Naive thymus-derived CD4-positive, alpha-beta T cell (primary cell): ENCODE results near the gene MBD3L3. TPM values are rescaled to one million over a fixed set of nuclear protein-coding genes. Genes with fewer than 3 reads are reported as not detected.
A peak's percentile ranks its signal among the peaks of the same experiment; 100 is the strongest.
"Not testable (repeated sequence)": the region's sequence is repeated elsewhere in the genome, so short reads cannot be mapped to it uniquely, and the experiment has no call there.

Source experiments
- ATAC-seq: fragments of 150-1000 bp; cut with Tn5 transposase; 2 replicates; pipeline ENCODE4 v1.10.0; 2021; ENCODE audit warnings: mild to moderate bottlenecking, moderate library complexity
- CTCF ChIA-PET: fragments of 350-600 bp; sonication (Branson Sonifier 250); formaldehyde crosslinking; loops from one replicate; lab custom pipeline; 2021; ENCODE audit warnings: antibody characterized with exemption; lab: Charles Lee
- POLR2A ChIA-PET: fragments of 350-600 bp; sonication (Branson Sonifier 250); formaldehyde crosslinking; loops from one replicate; lab custom pipeline; 2021; ENCODE audit warnings: antibody characterized with exemption, inconsistent platforms; lab: Charles Lee
- DNase-seq, 9 donors: peaks; one replicate each; pipeline versions ENCODE4 v3.0.0 to v3.0.0-alpha.2; 2020 to 2022; ENCODE audit warnings: mixed read lengths in 1 of 9
- H3K27ac ChIP-seq: one replicate; pipeline ENCODE4 v1.7.0; 2013; ENCODE audit warnings: mild to moderate bottlenecking, low read depth, low read length, moderate library complexity
- H3K27me3 ChIP-seq, 2 donors: one replicate each; pipeline ENCODE4 v1.7.0; 2013; ENCODE audit warnings: low read length in 2 of 2, mild to moderate bottlenecking in 2 of 2, moderate library complexity in 2 of 2; ENCODE audit not compliant: control insufficient read depth in 2 of 2, insufficient read depth in 2 of 2
- H3K36me3 ChIP-seq, 3 experiments: 1 replicate in 2 of 3; 2 replicates in 1 of 3; pipeline ENCODE4 v1.7.0; 2013; ENCODE audit warnings: low read length in 3 of 3, mild to moderate bottlenecking in 3 of 3, moderate library complexity in 1 of 3; ENCODE audit not compliant: insufficient read depth in 3 of 3, control insufficient read depth in 2 of 3
- H3K4me1 ChIP-seq, 2 donors: one replicate each; pipeline ENCODE4 v1.7.0; 2013; ENCODE audit warnings: low read length in 2 of 2, mild to moderate bottlenecking in 2 of 2, moderate library complexity in 1 of 2; ENCODE audit not compliant: control insufficient read depth in 2 of 2, insufficient read depth in 2 of 2
- H3K4me3 ChIP-seq: 2 replicates; pipeline ENCODE4 v1.7.0; 2013; ENCODE audit warnings: mild to moderate bottlenecking, low read length
- H3K9me3 ChIP-seq, 3 experiments: 1 replicate in 2 of 3; 2 replicates in 1 of 3; pipeline ENCODE4 v1.7.0; 2013; ENCODE audit warnings: low read length in 3 of 3; ENCODE audit not compliant: control insufficient read depth in 2 of 3
- H3K27ac Mint-ChIP-seq, 9 donors: one replicate each; pipeline ENCODE4 v1.8.0; 2020 to 2022; ENCODE audit warnings: mixed read lengths in 9 of 9, mild to moderate bottlenecking in 8 of 9, moderate library complexity in 5 of 9, inconsistent platforms in 2 of 9
- H3K27me3 Mint-ChIP-seq, 5 donors: one replicate each; pipeline ENCODE4 v1.8.0; 2021 to 2022; ENCODE audit warnings: mixed read lengths in 5 of 5, mild to moderate bottlenecking in 1 of 5
- H3K36me3 Mint-ChIP-seq, 5 donors: one replicate each; pipeline ENCODE4 v1.8.0; 2020 to 2022; ENCODE audit warnings: mixed read lengths in 5 of 5, mild to moderate bottlenecking in 3 of 5, inconsistent platforms in 1 of 5
- H3K4me1 Mint-ChIP-seq, 7 donors: one replicate each; pipeline ENCODE4 v1.8.0; 2020 to 2022; ENCODE audit warnings: mixed read lengths in 7 of 7, mild to moderate bottlenecking in 3 of 7, inconsistent platforms in 1 of 7
- H3K4me3 Mint-ChIP-seq, 10 donors: one replicate each; pipeline ENCODE4 v1.8.0; 2020 to 2022; ENCODE audit warnings: mild to moderate bottlenecking in 10 of 10, mixed read lengths in 10 of 10, moderate library complexity in 6 of 10, inconsistent platforms in 2 of 10
- H3K9me3 Mint-ChIP-seq, 11 donors: one replicate each; pipeline ENCODE4 v1.8.0; 2020 to 2022; ENCODE audit warnings: mixed read lengths in 11 of 11, mild to moderate bottlenecking in 4 of 11, inconsistent platforms in 1 of 11, moderate library complexity in 1 of 11
- intact Hi-C, 2 donors: fragments of 100-400 bp; cut with micrococcal nuclease; formaldehyde crosslinking; loops; one replicate each; pipeline ENCODE4 v1.15.1; 2023
- polyA plus RNA-seq, 2 donors: library from polyadenylated mRNA; unstranded; fragments of 300-500 nt; fragmentation: Illumina TruSeq; gene quantifications; one replicate each; pipeline ENCODE4 v1.2.3, GENCODE V29; 2021
- total RNA-seq, 6 experiments: library from RNA in 5 of 6; stranded (reverse) in 5 of 6; gene quantifications; 1 replicate in 5 of 6; 2 replicates in 1 of 6; pipeline ENCODE4 v1.2.3 and lab custom pipeline; 2021 to 2026

Gene MBD3L3
- total and polyA plus RNA-seq, 7 experiments from 2014 or later: not detected

- CTCF ChIA-PET, H3K9me3 Mint-ChIP-seq, intact Hi-C loops, H3K36me3 ChIP-seq, H3K36me3 Mint-ChIP-seq, POLR2A ChIA-PET, DNase-seq, H3K4me3 Mint-ChIP-seq, ATAC-seq, H3K27me3 Mint-ChIP-seq, H3K4me3 ChIP-seq, H3K27ac Mint-ChIP-seq, H3K27me3 ChIP-seq, H3K4me1 Mint-ChIP-seq, H3K4me1 ChIP-seq, H3K27ac ChIP-seq, H3K9me3 ChIP-seq: not testable (repeated sequence)
Measured at GRCh38 chr19:7040079-7040478, 18.4 kb downstream of the MBD3L3 start, which contains the start of gene MBD3L4. MBD3L4 (minus strand) TSS chr19:7040179; CDS start chr19:7040144, 35 bp downstream.

- H3K4me3 Mint-ChIP-seq, intact Hi-C loops, H3K27ac Mint-ChIP-seq, H3K27me3 Mint-ChIP-seq, DNase-seq, H3K4me1 Mint-ChIP-seq, H3K27me3 ChIP-seq, H3K9me3 ChIP-seq, H3K4me1 ChIP-seq, H3K27ac ChIP-seq, H3K4me3 ChIP-seq, CTCF ChIA-PET, H3K9me3 Mint-ChIP-seq, POLR2A ChIA-PET, H3K36me3 Mint-ChIP-seq, H3K36me3 ChIP-seq, ATAC-seq: not testable (repeated sequence)
Measured at GRCh38 chr19:7030278-7030677, 28.2 kb downstream of the MBD3L3 start, which contains the start of gene MBD3L5. MBD3L5 (plus strand) TSS chr19:7030578; CDS start chr19:7030612, 34 bp downstream.

- POLR2A ChIA-PET, H3K27ac Mint-ChIP-seq, H3K27ac ChIP-seq, H3K27me3 Mint-ChIP-seq, H3K36me3 ChIP-seq, intact Hi-C loops, H3K4me3 ChIP-seq, H3K36me3 Mint-ChIP-seq, H3K4me1 ChIP-seq, H3K4me1 Mint-ChIP-seq, DNase-seq, H3K27me3 ChIP-seq, ATAC-seq, H3K4me3 Mint-ChIP-seq, CTCF ChIA-PET, H3K9me3 ChIP-seq, H3K9me3 Mint-ChIP-seq: not testable (repeated sequence)
Measured at GRCh38 chr19:7028790-7029189, 29.7 kb downstream of the MBD3L3 start.

GRCh38 chr19:7021331-7021730, 37.1 kb downstream of the MBD3L3 start, which contains the start of gene MBD3L2B:
MBD3L2B (minus strand) TSS chr19:7021431; CDS start chr19:7021397, 34 bp downstream.
- DNase-seq, intact Hi-C loops, ATAC-seq, H3K9me3 ChIP-seq, POLR2A ChIA-PET, H3K27ac Mint-ChIP-seq, H3K4me1 Mint-ChIP-seq, H3K4me1 ChIP-seq, H3K27me3 Mint-ChIP-seq, H3K36me3 ChIP-seq, H3K9me3 Mint-ChIP-seq, H3K4me3 Mint-ChIP-seq, H3K27me3 ChIP-seq, H3K36me3 Mint-ChIP-seq, H3K27ac ChIP-seq, CTCF ChIA-PET, H3K4me3 ChIP-seq: not testable (repeated sequence)

- ATAC-seq: no peak
- CTCF ChIA-PET: no interaction called here
Measured at GRCh38 chr19:7018828-7019227, 39.6 kb downstream of the MBD3L3 start.

GRCh38 chr19:7013678-7014077, 44.8 kb downstream of the MBD3L3 start:
- Mint-ChIP-seq H3K4me1 (peaks cover 9 to 45% (median 34%) of the 10 kb centered on the region in 7 donors), H3K4me3 (no peak overlapping the region), H3K36me3 (peaks cover 0 to 2% (median 0%) of the 10 kb centered on the region in 5 donors), H3K9me3 (peaks cover 0 to 10% (median 0%) of the 10 kb centered on the region in 11 donors), H3K27me3 (no peaks in the 10 kb centered on the region), H3K27ac (peak overlapping the region in 2 of 9 donors; percentile 0 to 10)
- H3K4me1 ChIP-seq: peaks cover 13 to 18% of the 10 kb centered on the region in 2 donors
- H3K36me3 ChIP-seq: no peaks in the 10 kb centered on the region
- H3K27ac ChIP-seq: no peak overlapping the region
- intact Hi-C loops: loop anchor here in 1 of 2 donors (1.0 kb wide), 1 partner anchor 16 kb away; no protein-coding TSS in a partner anchor
- H3K4me3 ChIP-seq: no peak overlapping the region
- no peaks in the 10 kb centered on the region for H3K27me3 ChIP-seq
- CTCF ChIA-PET: interaction anchor here (1.0 kb wide), 1 partner anchor 9 kb away, joined by 3 read pairs; no protein-coding TSS in a partner anchor
- DNase-seq (no peak), ATAC-seq (peak; percentile 79)
- POLR2A ChIA-PET: no interaction called here
- no peaks in the 10 kb centered on the region for H3K9me3 ChIP-seq

More at GRCh38 chr19:7018828-7019227, 39.6 kb downstream of the MBD3L3 start:
- no peak overlapping the region for H3K4me3 Mint-ChIP-seq
- H3K36me3 Mint-ChIP-seq: peaks cover 0 to under 1% (median 0%) of the 10 kb centered on the region in 5 donors
- Histone ChIP-seq H3K9me3 (no peaks in the 10 kb centered on the region), H3K36me3 (no peaks in the 10 kb centered on the region), H3K27me3 (no peaks in the 10 kb centered on the region), H3K4me1 (peaks cover 0 to 1% of the 10 kb centered on the region in 2 donors), H3K27ac (no peak overlapping the region), H3K4me3 (no peak overlapping the region)
- no peak for DNase-seq
- H3K27me3 Mint-ChIP-seq: no peaks in the 10 kb centered on the region
- peaks cover 0 to 11% (median 2%) of the 10 kb centered on the region in 7 donors for H3K4me1 Mint-ChIP-seq
- POLR2A ChIA-PET: no interaction called here
- H3K27ac Mint-ChIP-seq: no peak overlapping the region
- intact Hi-C loops: no loop called here
- no peaks in the 10 kb centered on the region for H3K9me3 Mint-ChIP-seq
